GM18867 (cell line): ENCODE measurements around the gene TYW1.
A peak's percentile ranks its signal among the peaks of the same experiment; 100 is the strongest.
"Not testable (repeated sequence)": the region's sequence is repeated elsewhere in the genome, so short reads cannot be mapped to it uniquely, and the experiment has no call there.

Experiments
- ATAC-seq: cut with Tn5 transposase; IDR thresholded peaks from one replicate; pipeline ENCODE4 v1.9.1; 2021; ENCODE audit warnings: mild to moderate bottlenecking, moderate library complexity; ENCODE audit not compliant: unreplicated experiment

Gene TYW1

DNA sequence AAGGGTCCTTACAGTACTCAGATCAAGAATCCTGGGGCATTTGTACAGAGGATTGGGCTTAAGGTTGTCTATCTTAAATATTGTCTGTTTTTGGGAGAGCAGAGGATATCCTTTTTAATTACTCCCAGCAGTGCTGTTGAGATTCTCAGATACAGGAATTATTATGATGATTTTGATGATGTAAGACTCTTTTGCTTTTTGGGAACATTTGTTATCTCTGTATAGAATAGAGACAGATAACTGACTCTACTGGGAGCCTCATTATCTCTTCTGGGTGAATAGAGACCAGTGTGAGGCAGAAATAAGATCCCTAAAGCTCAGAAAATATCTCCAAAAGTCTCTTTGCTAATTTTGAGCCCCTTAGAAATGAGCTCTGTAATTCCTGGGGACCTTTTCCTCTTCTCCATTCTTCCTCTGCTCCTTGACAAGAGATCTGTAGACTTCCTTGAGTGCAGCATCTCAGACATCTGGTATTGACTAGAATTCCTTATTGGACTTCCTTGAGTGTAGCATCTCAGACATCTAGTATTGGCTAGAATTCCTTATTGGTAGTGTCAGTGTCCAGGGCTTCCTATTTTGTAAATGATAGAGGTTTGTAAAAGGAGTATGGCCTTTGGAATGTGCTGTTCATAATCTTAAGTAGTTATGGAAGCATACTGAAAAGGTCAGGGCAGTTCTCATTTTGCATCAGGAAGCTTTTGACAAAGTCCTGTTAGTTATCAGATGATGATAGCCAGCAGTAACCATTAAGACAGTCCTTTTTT lies 118.0 kb downstream of the TYW1 start:
- not testable (repeated sequence) for ATAC-seq

GRCh38 chr7:67120491-67120890 lies 123.9 kb downstream of the TYW1 start:
- ATAC-seq, result not testable (repeated sequence)

DNA sequence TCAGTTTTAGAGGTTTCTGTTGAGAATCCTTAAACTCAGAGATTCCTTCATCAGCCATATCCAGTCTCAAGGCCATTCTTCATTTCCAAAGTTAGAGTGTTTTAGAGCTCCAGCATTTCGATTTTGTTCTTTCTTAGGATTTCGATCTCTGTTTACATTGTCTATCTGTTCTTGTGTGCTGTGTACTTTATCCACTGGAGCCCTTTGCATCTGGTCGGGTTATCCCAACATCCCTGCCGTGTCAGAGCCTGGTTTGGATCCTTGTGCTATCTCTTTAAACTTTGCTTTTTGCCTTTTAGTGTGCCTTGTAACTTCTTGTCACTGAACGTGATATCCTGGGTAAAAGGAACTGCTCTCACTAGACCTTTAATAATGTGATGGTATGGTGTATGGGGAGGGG lies 131.6 kb downstream of the TYW1 start:
- not testable (repeated sequence) for ATAC-seq

- not testable (repeated sequence) for ATAC-seq
Measured at GRCh38 chr7:67130766-67131165, 134.1 kb downstream of the TYW1 start.

GRCh38 chr7:67134912-67135311 lies 138.3 kb downstream of the TYW1 start:
- not testable (repeated sequence) for ATAC-seq

DNA sequence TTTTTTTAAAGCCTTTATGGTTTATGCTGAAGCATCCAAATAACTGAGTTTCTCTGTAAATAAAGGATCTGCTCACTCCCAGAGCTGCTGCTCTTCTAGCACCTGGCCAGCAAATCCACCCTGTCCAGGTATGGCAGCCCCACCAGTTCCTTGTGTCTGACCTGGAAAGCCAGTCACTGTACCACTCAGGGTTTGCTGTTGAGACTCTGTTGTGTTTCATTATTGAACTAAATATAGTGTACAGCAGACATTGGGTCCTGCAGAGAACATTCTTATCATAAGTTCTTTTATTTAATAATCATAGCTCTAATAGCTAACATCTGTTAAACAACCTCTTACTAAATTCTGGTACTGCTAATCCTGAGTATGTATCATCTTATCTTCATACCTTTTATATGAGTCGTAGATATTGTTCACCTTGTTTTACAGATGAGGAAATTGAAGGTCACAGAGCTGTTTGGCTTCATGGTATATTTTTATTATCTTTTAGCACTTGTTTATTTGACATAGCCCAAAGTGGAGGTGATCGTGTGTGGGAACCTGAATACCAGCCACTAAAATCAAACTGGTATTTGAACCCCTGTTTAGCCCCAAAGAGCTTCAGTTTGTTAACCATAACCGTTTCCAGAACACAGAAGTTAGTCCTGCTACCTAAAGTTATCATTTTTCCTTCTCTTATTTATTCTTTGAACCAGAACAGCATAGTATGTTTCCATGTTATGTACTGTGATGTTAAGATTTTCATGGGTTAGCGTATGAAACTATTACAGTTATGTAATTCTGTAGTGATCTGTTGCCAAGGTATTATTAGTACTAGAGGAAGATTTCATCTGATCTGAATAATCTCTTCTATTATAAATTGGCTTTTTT lies 139.2 kb downstream of the TYW1 start:
- ATAC-seq, result not testable (repeated sequence)

DNA sequence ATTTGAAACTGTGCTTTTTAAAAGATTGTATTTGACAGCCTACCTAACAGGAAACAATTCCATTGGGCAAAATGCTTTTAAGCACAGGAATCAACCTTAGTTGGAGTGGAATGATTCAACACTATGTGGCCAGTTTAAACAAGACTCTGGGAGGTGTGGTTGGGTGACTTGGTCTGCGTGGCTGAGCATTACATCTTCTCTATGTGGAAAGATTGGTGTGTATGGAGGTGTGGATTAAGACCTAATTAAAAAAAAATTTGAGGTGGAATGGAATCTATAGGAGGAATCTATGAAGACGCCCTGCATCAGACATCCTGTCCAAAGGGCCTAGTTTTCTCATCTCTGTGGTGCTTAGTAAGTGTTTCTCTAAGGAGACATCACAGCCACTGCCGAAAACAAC lies 140.9 kb downstream of the TYW1 start:
- ATAC-seq, result not testable (repeated sequence)

DNA sequence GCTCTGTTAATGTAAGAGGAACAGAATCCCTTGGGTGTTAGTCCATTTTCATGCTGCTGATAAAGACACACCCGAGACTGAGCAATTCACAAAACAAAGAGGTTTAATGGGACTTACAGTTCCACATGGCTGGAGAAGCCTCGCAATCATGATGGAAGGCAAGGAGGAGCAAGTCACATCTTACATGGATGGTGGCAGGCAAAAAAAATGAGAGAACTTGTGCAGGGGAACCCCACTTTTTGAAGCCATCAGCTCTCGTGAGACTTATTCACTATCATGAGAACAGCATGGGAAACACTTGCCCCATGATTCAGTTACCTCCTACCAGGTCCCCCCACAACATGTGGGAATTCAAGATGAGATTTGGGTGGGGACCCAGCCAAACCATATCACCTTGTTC lies 143.2 kb downstream of the TYW1 start:
- not testable (repeated sequence) for ATAC-seq

DNA sequence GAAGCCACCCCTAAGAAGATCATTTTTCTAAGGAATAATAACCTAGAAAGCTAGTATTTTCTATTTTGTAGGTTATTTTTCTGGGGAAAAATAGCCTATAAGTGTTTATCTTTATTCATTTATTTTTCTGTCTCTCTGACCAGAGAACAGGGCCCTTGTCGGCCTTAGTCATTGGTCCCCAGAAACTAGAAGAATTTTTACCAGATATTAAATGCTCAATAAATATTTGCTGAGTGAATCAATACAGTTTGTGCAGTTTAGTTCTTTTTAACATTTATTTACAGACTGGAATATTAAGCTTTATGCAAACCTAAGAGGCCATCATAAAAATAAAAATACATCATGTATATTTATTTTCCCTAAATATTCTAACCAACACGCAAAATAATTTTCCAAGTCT lies 144.4 kb downstream of the TYW1 start:
- not testable (repeated sequence) for ATAC-seq

GRCh38 chr7:67143091-67143786 lies 146.6 kb downstream of the TYW1 start:
- ATAC-seq, result not testable (repeated sequence)

DNA sequence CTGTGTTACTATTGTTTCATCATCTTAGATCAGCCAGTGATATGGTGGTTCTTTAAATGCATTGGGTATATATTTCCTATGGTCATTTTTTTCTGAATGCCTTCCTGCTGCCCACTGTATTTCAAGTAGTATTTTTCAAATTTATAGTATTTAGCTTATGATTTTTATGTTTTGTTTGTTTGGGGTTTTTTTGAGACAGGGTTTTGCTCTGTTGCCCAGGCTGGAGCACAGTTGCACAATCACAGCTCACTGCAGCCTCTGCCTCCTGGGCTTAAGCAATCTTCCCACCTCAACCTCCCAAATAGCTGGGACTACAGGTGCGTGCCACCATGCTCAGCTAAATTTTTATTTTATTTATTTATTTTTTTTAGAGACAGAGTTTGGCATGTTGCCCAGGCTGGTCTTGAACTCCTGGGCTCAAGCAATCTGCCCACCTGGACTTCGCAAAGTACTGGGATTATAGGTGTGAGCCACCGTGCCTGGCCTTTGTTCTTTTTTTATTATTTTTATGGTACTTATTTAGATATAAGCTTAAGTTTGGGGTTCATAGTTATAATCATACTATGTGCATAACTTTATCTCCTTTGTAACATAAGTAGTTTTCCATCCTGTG lies 149.1 kb downstream of the TYW1 start:
- ATAC-seq, result not testable (repeated sequence)

GRCh38 chr7:67149131-67149530 lies 152.5 kb downstream of the TYW1 start:
- not testable (repeated sequence) for ATAC-seq

GRCh38 chr7:67154374-67154773 lies 157.7 kb downstream of the TYW1 start:
- ATAC-seq, result not testable (repeated sequence)

DNA sequence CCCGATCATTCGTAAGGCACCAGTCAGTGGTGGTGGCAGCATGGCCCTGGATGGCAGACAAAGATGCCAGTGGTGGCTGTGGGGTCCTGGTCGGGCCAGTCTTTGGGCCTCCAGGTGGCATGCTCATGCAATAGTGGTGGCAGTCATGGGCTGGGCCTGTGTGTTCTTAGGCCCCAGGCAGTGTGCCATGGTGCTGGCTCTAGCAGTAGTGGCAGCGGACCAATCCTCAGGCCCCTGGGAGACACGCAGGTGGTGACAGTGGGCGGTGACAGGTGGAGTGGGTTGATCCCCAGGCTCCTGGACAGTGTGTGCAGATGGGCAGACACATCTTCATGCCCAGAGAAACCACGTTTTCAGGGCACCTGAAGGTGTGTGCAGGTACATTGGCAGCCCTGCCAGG lies 159.4 kb downstream of the TYW1 start:
- ATAC-seq, result not testable (repeated sequence)

- peak; percentile 88 for ATAC-seq
Measured at GRCh38 chr7:67163285-67163684, 166.7 kb downstream of the TYW1 start.

DNA sequence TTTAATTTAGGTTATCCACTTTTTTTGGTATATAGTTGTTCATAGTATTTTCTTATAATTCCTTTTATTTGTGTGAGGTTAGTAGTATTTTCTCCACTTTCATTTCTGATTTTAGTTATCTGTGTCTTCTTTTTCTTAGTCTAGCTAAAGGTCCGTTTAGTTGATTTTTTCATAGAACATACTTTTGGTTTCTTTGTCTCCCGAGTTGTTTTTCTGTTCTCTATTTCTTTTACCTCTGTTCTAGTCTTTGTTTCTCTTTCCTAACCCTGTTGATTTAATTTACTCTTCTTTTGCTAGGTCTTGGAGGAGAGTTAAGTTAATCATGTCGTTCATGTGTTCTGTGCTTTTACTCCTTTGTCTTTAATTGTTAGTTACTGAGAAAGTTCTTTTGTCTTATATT lies 174.5 kb downstream of the TYW1 start:
- peak; percentile 81 for ATAC-seq

- not testable (repeated sequence) for ATAC-seq
Measured at GRCh38 chr7:67176730-67177129, 180.1 kb downstream of the TYW1 start.

GRCh38 chr7:67178915-67179688 lies 182.5 kb downstream of the TYW1 start:
- ATAC-seq, result peak; percentile 53

- ATAC-seq, result not testable (repeated sequence)
Measured at GRCh38 chr7:67182956-67183750, 186.5 kb downstream of the TYW1 start.
